ENCODE results near the gene TNRC6A.
"Not testable (repeated sequence)": the region's sequence is repeated elsewhere in the genome, so short reads cannot be mapped to it uniquely, and the experiment has no call there.

TNRC6A gene

GRCh38 chr16:24816688-24817087 lies 87.2 kb downstream of the TNRC6A start:
- DNase-seq (ENCODE audit: low spot score): no peak

GRCh38 chr16:24819462-24820040 lies 90.1 kb downstream of the TNRC6A start:
- DNase-seq (ENCODE audit: low spot score): no peak

- no peak for DNase-seq (ENCODE audit: low spot score)
These were observed 91.1 kb downstream of the TNRC6A start for GRCh38 chr16:24820522-24820921.

- DNase-seq (ENCODE audit: low spot score): no peak
These were observed 91.7 kb downstream of the TNRC6A start for GRCh38 chr16:24821129-24821528.

GRCh38 chr16:24822542-24822941 lies 93.1 kb downstream of the TNRC6A start:
- no peak for DNase-seq (ENCODE audit: low spot score)

- no peak for DNase-seq (ENCODE audit: low spot score)
These were observed 93.5 kb downstream of the TNRC6A start for GRCh38 chr16:24822974-24823373.

- DNase-seq (ENCODE audit: low spot score): no peak
These were observed 96.2 kb downstream of the TNRC6A start for GRCh38 chr16:24825696-24826095.

GRCh38 chr16:24826096-24826690 lies 96.7 kb downstream of the TNRC6A start:
- DNase-seq (ENCODE audit: low spot score): no peak

GRCh38 chr16:24826817-24827566 lies 97.5 kb downstream of the TNRC6A start:
- no peak for DNase-seq (ENCODE audit: low spot score)

- DNase-seq (ENCODE audit: low spot score): no peak
These were observed 99.7 kb downstream of the TNRC6A start for GRCh38 chr16:24829153-24829552.

- no peak for DNase-seq (ENCODE audit: low spot score)
These were observed 103.9 kb downstream of the TNRC6A start for GRCh38 chr16:24833352-24833751.

- DNase-seq (ENCODE audit: low spot score): peak; percentile 73
These were observed 105.2 kb downstream of the TNRC6A start for GRCh38 chr16:24834459-24835335.

GRCh38 chr16:24836836-24837235 lies 107.4 kb downstream of the TNRC6A start:
- DNase-seq (ENCODE audit: low spot score): no peak

GRCh38 chr16:24837969-24838368 lies 108.5 kb downstream of the TNRC6A start:
- no peak for DNase-seq (ENCODE audit: low spot score)

GRCh38 chr16:24838554-24839266 lies 109.3 kb downstream of the TNRC6A start:
- DNase-seq (ENCODE audit: low spot score): peak; percentile 77

GRCh38 chr16:24839347-24839972 lies 110.0 kb downstream of the TNRC6A start:
- no peak for DNase-seq (ENCODE audit: low spot score)

GRCh38 chr16:24841291-24841690 lies 111.8 kb downstream of the TNRC6A start:
- no peak for DNase-seq (ENCODE audit: low spot score)

GRCh38 chr16:24844101-24845030 lies 114.9 kb downstream of the TNRC6A start:
- DNase-seq (ENCODE audit: low spot score): no peak

GRCh38 chr16:24845031-24845365 lies 115.5 kb downstream of the TNRC6A start:
- DNase-seq (ENCODE audit: low spot score): not testable (repeated sequence)
